GM12878 (cell line): ENCODE data around the gene PGRMC2. TPM values are rescaled to one million over a fixed set of nuclear protein-coding genes. Genes with fewer than 3 reads are reported as not detected.

Source experiments
- ATAC-seq: fragments of 200-7000 bp; cut with Tn5 transposase; 3 replicates; pipeline ENCODE4 v1.9.1; 2020; ENCODE audit warnings: mild to moderate bottlenecking, moderate library complexity
- BruUV-seq: library from RNA; stranded (reverse); fragments of 400-500 nt; replicated peaks from 2 replicates; lab custom pipeline; 2021; lab: Mats Ljungman, UMichigan
- CTCF ChIA-PET: fragments of 300-600 bp; sonication (Branson Sonifier 250); formaldehyde crosslinking; extraction: SDS; loops from one replicate; lab custom pipeline; 2021; ENCODE audit warnings: inconsistent platforms; lab: Yijun Ruan, JAX
- POLR2A ChIA-PET: fragments of 350-600 bp; formaldehyde crosslinking; extraction: SDS; loops from one replicate; lab custom pipeline; 2021; ENCODE audit warnings: inconsistent platforms; lab: Charles Lee
- RAD21 ChIA-PET: fragments of 300-600 bp; sonication (Branson Sonifier 250); formaldehyde crosslinking; loops from one replicate; lab custom pipeline; 2023; ENCODE audit warnings: antibody characterized with exemption; ENCODE audit not compliant: unreplicated experiment; lab: Charles Lee
- SMC1A ChIA-PET: fragments of 300-600 bp; sonication (Branson Sonifier 250); formaldehyde crosslinking; loops from one replicate; lab custom pipeline; 2023; ENCODE audit not compliant: unreplicated experiment, uncharacterized antibody; lab: Charles Lee
- DNase-seq: peaks from one replicate; pipeline ENCODE4 v3.0.0-alpha.2; 2011; ENCODE audit warnings: low read depth, low spot score
- FAIRE-seq: peaks from 3 replicates; lab custom pipeline; 2011; peaks lifted over from hg19 to GRCh38; lab: Jason Lieb, UNC
- H2AFZ ChIP-seq: 2 replicates; pipeline ENCODE4 v1.6.0; 2011; ENCODE audit warnings: low read depth, low read length, control low read depth; ENCODE audit not compliant: control insufficient read depth
- H3K27ac ChIP-seq: 2 replicates; pipeline ENCODE4 v1.5.1; 2011; ENCODE audit warnings: control low read depth; ENCODE audit not compliant: control insufficient read depth, insufficient read depth
- H3K27me3 ChIP-seq, 2 experiments: replicated peaks in 1 of 2; 2 replicates each; pipeline versions ENCODE4 v1.6.0 to v1.6.1; 2011; ENCODE audit warnings: low read length in 1 of 2; ENCODE audit not compliant: control insufficient read depth in 2 of 2, insufficient read depth in 2 of 2
- H3K36me3 ChIP-seq, 2 experiments: 2 replicates each; pipeline ENCODE4 v1.5.1; 2011; ENCODE audit warnings: low read length in 1 of 2; ENCODE audit not compliant: control insufficient read depth in 2 of 2, insufficient read depth in 2 of 2
- H3K4me1 ChIP-seq: 2 replicates; pipeline ENCODE4 v1.6.1; 2011; ENCODE audit warnings: mild to moderate bottlenecking, low read length, moderate library complexity, mixed read lengths; ENCODE audit not compliant: control insufficient read depth, insufficient read depth
- H3K4me2 ChIP-seq: 2 replicates; pipeline ENCODE4 v1.6.0; 2011; ENCODE audit warnings: control low read depth; ENCODE audit not compliant: control insufficient read depth, insufficient read depth
- H3K4me3 ChIP-seq: fragments of 200-600 bp; sonication (generic); 2 replicates; pipeline ENCODE4 v1.5.1; 2016
- H3K79me2 ChIP-seq: 2 replicates; pipeline ENCODE4 v1.6.0; 2011; ENCODE audit warnings: low read length; ENCODE audit not compliant: control insufficient read depth, insufficient read depth
- H3K9ac ChIP-seq: 2 replicates; pipeline ENCODE4 v1.8.0; 2011; ENCODE audit warnings: low read length, control low read depth, mixed read lengths; ENCODE audit not compliant: control insufficient read depth, insufficient read depth
- H3K9me3 ChIP-seq: replicated peaks from 3 replicates; pipeline ENCODE4 v1.5.1; 2011; ENCODE audit warnings: mild to moderate bottlenecking, low read length; ENCODE audit not compliant: control insufficient read depth, insufficient read depth
- H4K20me1 ChIP-seq: 2 replicates; pipeline ENCODE4 v1.6.0; 2011; ENCODE audit not compliant: control insufficient read depth, insufficient read depth
- CHD4 ChIP-seq: fragments of 200-600 bp; sonication (generic); IDR thresholded peaks from 2 replicates; pipeline ENCODE4 v1.6.1; 2016; ENCODE audit warnings: mild to moderate bottlenecking
- CREB1 ChIP-seq: IDR thresholded peaks from 2 replicates; pipeline ENCODE4 v1.6.1; 2012; ENCODE audit warnings: low read depth, mild to moderate bottlenecking, inconsistent platforms
- DPF2 ChIP-seq: fragments of 450-650 bp; IDR thresholded peaks from 2 replicates; pipeline ENCODE4 v1.6.1; 2017; ENCODE audit warnings: mild to moderate bottlenecking
- EP300 ChIP-seq, 2 experiments: fragments of 150-350 bp in 1 of 2; IDR thresholded peaks; 2 replicates each; pipeline ENCODE4 v1.6.1; 2011 to 2012; ENCODE audit warnings: low read depth in 2 of 2, low read length in 2 of 2, borderline replicate concordance in 1 of 2, improper control_type of control experiment in 1 of 2, inconsistent platforms in 1 of 2; ENCODE audit not compliant: control insufficient read depth in 1 of 2
- HDAC2 ChIP-seq: fragments of 200-600 bp; sonication (generic); IDR thresholded peaks from 2 replicates; pipeline ENCODE4 v1.6.1; 2017
- HDGF ChIP-seq: fragments of 450-650 bp; IDR thresholded peaks from 2 replicates; pipeline ENCODE4 v1.6.1; 2016; ENCODE audit warnings: antibody characterized with exemption
- IRF4 ChIP-seq: IDR thresholded peaks from 2 replicates; pipeline ENCODE4 v1.6.1; 2011; ENCODE audit warnings: low read depth, low read length
- JUND ChIP-seq: IDR thresholded peaks from 2 replicates; pipeline ENCODE4 v1.6.1; 2012; ENCODE audit warnings: low read depth, mild to moderate bottlenecking, low read length, improper control_type of control experiment, moderate library complexity
- MTA2 ChIP-seq: fragments of 450-650 bp; IDR thresholded peaks from 2 replicates; pipeline ENCODE4 v1.6.1; 2016; ENCODE audit warnings: low read depth, mild to moderate bottlenecking, moderate library complexity
- NFYA ChIP-seq: IDR thresholded peaks from 2 replicates; pipeline ENCODE4 v1.6.1; 2011; ENCODE audit warnings: low read depth, mild to moderate bottlenecking, low read length, improper control_type of control experiment, borderline replicate concordance
- RBBP5 ChIP-seq: fragments of 200-600 bp; sonication (generic); conservative IDR thresholded peaks from 2 replicates; pipeline ENCODE4 v1.6.1; 2016
- RUNX3 ChIP-seq: IDR thresholded peaks from 2 replicates; pipeline ENCODE4 v1.6.1; 2012; ENCODE audit warnings: low read length, inconsistent platforms
- SMAD5 ChIP-seq: IDR thresholded peaks from 2 replicates; pipeline ENCODE4 v1.6.1; 2016; ENCODE audit warnings: antibody characterized with exemption, low read depth
- SUPT20H ChIP-seq: IDR thresholded peaks from 2 replicates; pipeline ENCODE4 v1.6.1; 2011; ENCODE audit warnings: low read depth, mild to moderate bottlenecking, low read length, moderate library complexity, borderline replicate concordance; ENCODE audit not compliant: control insufficient read depth
- SUZ12 ChIP-seq: fragments of 200-600 bp; sonication (generic); IDR thresholded peaks from one replicate; pipeline ENCODE4 v1.6.1; 2018; ENCODE audit warnings: antibody characterized with exemption, mild to moderate bottlenecking; ENCODE audit not compliant: unreplicated experiment
- ZNF384 ChIP-seq: IDR thresholded peaks from 2 replicates; pipeline ENCODE4 v1.6.1; 2012; ENCODE audit warnings: low read depth, mild to moderate bottlenecking, low read length, improper control_type of control experiment, borderline replicate concordance
- WGBS: methylation state at CpG from one replicate; pipeline ENCODE4 v1.1.6; 2016; ENCODE audit warnings: low lambda C conversion rate; ENCODE audit not compliant: insufficient replicate concordance, insufficient coverage; ENCODE audit errors: missing lambda C conversion rate; 5-methylcytosine and 5-hydroxymethylcytosine counted together
- in situ Hi-C: fragments of 300-500 bp; cut with MboI; formaldehyde crosslinking; loops from 9 replicates; pipeline ENCODE4 v1.14.3; 2018; ENCODE audit warnings: mixed read lengths
- intact Hi-C: fragments of 100-400 bp; cut with micrococcal nuclease; formaldehyde crosslinking; loops from one replicate; pipeline ENCODE4 v1.14.2; 2022; ENCODE audit not compliant: unreplicated experiment
- polyA plus RNA-seq, 11 experiments: library from polyadenylated mRNA; depleted of rRNA in 4 of 11; unstranded in 6 of 11; stranded (reverse) in 5 of 11; fragments of >200 nt; fragmentation: Nextera tagmentation in 4 of 11; fragmentation: Illumina TruSeq in 1 of 11; extraction: Ambion mirVana in 4 of 11; extraction: Trizol in 1 of 11; gene quantifications; 1 replicate in 1 of 11; 2 replicates in 10 of 11; pipeline versions ENCODE4 v1.2.1 to v1.2.3, GENCODE V29; 2011 to 2016; ENCODE audit warnings: inconsistent platforms in 2 of 11, missing spikeins in 2 of 11, low read depth in 1 of 11
- total RNA-seq, 4 experiments: library from RNA; depleted of rRNA in 3 of 4; stranded (reverse); fragments of >200 nt in 3 of 4; fragmentation: Illumina TruSeq in 1 of 4; extraction: Trizol in 1 of 4; gene quantifications; 2 replicates each; pipeline versions ENCODE4 v1.2.1 to v1.2.3, GENCODE V29; 2013 to 2021
- TF ChIP-seq, protein P1 (sequence below): IDR thresholded peaks from 2 replicates; pipeline ENCODE4 v1.6.1; 2011; ENCODE audit warnings: low read depth, low read length, improper control_type of control experiment, borderline replicate concordance
- TF ChIP-seq, protein P2 (sequence below): fragments of 450-650 bp; formaldehyde crosslinking; IDR thresholded peaks from 2 replicates; pipeline ENCODE4 v1.4.0; 2020; ENCODE audit warnings: mild to moderate bottlenecking, moderate library complexity

Gene PGRMC2
- total and polyA plus RNA-seq, 10 of the 15 experiments (the other 5 are each of a cell fraction or from before 2014, with no cell fraction given): 6.3 to 38.4 (median 12.0) TPM

DNA sequence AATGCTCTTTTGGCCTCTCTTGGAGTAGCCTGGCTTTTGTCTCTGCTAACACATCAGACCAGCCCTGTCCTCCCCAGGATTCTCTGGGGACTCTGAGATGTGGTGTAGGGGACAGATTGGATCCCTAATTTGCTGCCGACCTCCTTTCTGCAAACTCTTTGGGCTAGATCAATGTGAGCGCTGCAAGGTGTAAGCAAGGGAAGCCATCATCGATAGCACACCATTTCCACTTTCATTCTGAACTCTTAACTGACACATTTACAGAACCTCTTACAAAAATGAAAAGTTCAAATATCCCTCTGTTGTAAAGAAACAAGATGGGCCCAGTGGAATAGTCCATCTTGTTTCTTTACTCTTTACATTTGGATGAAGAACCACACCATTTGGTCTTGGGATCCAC lies 46.6 kb downstream of the PGRMC2 start:
- Histone ChIP-seq H3K4me3 (no peak overlapping the region), H3K9ac (no peak overlapping the region), H4K20me1 (no peaks in the 10 kb centered on the region), H3K79me2 (no peaks in the 10 kb centered on the region), H2AFZ (no peak overlapping the region), H3K4me1 (no peaks in the 10 kb centered on the region), H3K27ac (no peak overlapping the region), H3K9me3 (no peaks in the 10 kb centered on the region), H3K36me3 (no peaks in the 10 kb centered on the region), H3K4me2 (no peak overlapping the region), H3K27me3 (no peaks in the 10 kb centered on the region)
- intact Hi-C loops (no loop called here), in situ Hi-C loops (no loop called here)
- RAD21 ChIA-PET: no interaction called here
- CTCF ChIA-PET: interaction anchor here (1.0 kb wide), 1 partner anchor 16 kb away, joined by 3 read pairs; no protein-coding TSS in a partner anchor
- POLR2A ChIA-PET: no interaction called here
- WGBS: 28% methylated on average over 3 of the region's 3 CpGs
- ATAC-seq (no peak), FAIRE-seq (no peak), DNase-seq (no peak)
- no TSS peak for BruUV-seq
- SMC1A ChIA-PET: no interaction called here
- no peak for TF ChIP-seq HDGF
- TF ChIP-seq CHD4: no peak
- TF ChIP-seq MTA2: no peak
- TF ChIP-seq, protein P1, sequence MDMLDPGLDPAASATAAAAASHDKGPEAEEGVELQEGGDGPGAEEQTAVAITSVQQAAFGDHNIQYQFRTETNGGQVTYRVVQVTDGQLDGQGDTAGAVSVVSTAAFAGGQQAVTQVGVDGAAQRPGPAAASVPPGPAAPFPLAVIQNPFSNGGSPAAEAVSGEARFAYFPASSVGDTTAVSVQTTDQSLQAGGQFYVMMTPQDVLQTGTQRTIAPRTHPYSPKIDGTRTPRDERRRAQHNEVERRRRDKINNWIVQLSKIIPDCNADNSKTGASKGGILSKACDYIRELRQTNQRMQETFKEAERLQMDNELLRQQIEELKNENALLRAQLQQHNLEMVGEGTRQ: no peak
- no peak for TF ChIP-seq SUPT20H
- no peak for TF ChIP-seq RBBP5
- no peak for TF ChIP-seq NFYA
- no peak for TF ChIP-seq HDAC2
- TF ChIP-seq RUNX3: no peak
- no peak for TF ChIP-seq SMAD5
- TF ChIP-seq DPF2: no peak
- TF ChIP-seq JUND: no peak
- TF ChIP-seq, protein P2, sequence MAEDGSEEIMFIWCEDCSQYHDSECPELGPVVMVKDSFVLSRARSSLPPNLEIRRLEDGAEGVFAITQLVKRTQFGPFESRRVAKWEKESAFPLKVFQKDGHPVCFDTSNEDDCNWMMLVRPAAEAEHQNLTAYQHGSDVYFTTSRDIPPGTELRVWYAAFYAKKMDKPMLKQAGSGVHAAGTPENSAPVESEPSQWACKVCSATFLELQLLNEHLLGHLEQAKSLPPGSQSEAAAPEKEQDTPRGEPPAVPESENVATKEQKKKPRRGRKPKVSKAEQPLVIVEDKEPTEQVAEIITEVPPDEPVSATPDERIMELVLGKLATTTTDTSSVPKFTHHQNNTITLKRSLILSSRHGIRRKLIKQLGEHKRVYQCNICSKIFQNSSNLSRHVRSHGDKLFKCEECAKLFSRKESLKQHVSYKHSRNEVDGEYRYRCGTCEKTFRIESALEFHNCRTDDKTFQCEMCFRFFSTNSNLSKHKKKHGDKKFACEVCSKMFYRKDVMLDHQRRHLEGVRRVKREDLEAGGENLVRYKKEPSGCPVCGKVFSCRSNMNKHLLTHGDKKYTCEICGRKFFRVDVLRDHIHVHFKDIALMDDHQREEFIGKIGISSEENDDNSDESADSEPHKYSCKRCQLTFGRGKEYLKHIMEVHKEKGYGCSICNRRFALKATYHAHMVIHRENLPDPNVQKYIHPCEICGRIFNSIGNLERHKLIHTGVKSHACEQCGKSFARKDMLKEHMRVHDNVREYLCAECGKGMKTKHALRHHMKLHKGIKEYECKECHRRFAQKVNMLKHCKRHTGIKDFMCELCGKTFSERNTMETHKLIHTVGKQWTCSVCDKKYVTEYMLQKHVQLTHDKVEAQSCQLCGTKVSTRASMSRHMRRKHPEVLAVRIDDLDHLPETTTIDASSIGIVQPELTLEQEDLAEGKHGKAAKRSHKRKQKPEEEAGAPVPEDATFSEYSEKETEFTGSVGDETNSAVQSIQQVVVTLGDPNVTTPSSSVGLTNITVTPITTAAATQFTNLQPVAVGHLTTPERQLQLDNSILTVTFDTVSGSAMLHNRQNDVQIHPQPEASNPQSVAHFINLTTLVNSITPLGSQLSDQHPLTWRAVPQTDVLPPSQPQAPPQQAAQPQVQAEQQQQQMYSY (CRISPR knock-in tag): no peak
- TF ChIP-seq SUZ12: no peak
- TF ChIP-seq EP300 (IDR thresholded peaks at IDR 0.05; ENCODE audit: borderline replicate concordance in 1 of 2, control insufficient read depth in 1 of 2, low read depth in 2 of 2, low read length in 2 of 2): no peak
- TF ChIP-seq IRF4: no peak
- TF ChIP-seq ZNF384: no peak
- TF ChIP-seq CREB1: no peak
